22Rv1 (cell line): ENCODE data around the gene GCH1.

ENCODE experiments used
- H3K27ac ChIP-seq: fragments of 450-650 bp; 2 replicates; pipeline ENCODE4 v1.5.1; 2017
- ZFX ChIP-seq: fragments of 450-650 bp; IDR thresholded peaks from 2 replicates; pipeline ENCODE4 v1.6.1; 2017; ENCODE audit warnings: antibody characterized with exemption, borderline replicate concordance
- TF ChIP-seq, protein P1 (sequence below): fragments of 450-650 bp; IDR thresholded peaks from 2 replicates; pipeline ENCODE4 v1.5.1; 2017; ENCODE audit warnings: mild to moderate bottlenecking

Gene GCH1

DNA sequence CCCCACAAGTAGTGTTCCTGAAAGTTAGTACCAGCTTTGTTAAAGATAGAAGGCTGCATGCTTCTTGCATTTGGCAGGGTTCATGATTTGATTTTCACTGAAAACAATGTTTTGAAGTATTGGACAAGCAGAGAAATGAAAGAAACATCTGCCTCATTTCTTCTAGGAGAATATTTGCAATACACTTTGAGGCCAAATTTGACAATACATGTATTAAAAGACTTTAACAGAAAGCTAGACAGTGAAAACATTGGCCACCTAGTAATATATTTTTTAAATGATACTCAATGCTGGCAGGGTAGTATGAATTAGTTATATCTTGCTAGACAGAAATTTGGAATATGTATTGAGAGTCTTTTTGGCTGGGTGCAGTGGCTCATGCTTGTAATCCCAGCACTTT is 68.5 kb downstream of the GCH1 start:
- TF ChIP-seq ZFX: no peak
- TF ChIP-seq, protein P1, sequence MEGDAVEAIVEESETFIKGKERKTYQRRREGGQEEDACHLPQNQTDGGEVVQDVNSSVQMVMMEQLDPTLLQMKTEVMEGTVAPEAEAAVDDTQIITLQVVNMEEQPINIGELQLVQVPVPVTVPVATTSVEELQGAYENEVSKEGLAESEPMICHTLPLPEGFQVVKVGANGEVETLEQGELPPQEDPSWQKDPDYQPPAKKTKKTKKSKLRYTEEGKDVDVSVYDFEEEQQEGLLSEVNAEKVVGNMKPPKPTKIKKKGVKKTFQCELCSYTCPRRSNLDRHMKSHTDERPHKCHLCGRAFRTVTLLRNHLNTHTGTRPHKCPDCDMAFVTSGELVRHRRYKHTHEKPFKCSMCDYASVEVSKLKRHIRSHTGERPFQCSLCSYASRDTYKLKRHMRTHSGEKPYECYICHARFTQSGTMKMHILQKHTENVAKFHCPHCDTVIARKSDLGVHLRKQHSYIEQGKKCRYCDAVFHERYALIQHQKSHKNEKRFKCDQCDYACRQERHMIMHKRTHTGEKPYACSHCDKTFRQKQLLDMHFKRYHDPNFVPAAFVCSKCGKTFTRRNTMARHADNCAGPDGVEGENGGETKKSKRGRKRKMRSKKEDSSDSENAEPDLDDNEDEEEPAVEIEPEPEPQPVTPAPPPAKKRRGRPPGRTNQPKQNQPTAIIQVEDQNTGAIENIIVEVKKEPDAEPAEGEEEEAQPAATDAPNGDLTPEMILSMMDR: no peak
- H3K27ac ChIP-seq: no peak overlapping the region

DNA sequence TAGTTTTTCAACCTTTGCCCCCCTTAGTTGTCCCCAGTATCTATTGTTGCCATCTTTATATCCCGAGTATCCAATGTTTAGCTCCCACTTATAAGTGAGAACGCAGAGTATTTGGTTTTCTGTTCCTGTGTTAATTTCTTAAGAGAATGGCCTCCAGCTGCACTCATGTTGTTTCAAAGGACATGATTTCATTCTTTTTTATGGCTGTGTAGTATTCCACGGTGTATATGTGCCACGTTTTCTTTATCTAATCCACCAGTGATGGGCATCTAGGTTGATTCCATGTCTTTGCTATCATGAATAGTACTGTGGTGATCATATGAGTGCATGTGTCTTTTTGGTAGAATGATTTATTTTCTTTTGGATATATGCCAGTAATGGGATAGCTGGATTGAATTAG is 72.0 kb downstream of the GCH1 start:
- no peak overlapping the region for H3K27ac ChIP-seq
- TF ChIP-seq, protein P1: no peak
- no peak for TF ChIP-seq ZFX

DNA sequence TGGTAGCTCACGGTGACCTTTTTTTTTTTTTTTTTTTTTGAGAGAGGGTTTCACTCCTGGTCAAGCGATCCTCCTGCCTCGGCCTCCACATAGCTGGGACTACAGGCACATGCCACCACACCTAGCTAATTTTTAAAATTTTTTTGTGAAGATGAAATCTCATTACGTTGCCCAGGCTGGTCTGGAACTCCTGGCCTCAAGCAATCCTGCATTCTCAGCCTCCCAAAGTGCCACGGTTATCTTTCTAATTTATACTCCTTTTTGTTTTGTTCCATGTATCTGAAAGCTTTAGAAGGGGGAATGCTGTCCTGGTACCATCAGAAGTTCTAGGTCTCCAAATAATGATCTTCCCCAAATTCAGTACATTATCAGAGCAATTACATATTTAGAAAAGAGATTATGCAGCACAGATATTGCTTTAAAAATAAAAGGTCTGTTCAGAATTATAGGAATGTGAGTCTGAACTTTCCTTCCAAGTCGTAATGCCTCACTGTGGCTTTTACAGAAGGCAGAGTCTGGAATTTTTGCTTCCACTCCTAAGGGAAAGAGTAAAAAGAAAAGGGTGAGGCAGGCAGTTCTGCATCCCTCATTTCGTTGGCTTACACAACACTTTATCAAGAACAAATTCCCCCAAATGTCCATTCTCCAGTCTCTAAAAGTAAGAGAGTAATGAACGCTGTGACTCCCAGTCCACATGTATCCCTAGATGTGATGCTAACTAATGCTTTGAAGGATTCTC is 73.0 kb downstream of the GCH1 start:
- H3K27ac ChIP-seq: no peak overlapping the region
- TF ChIP-seq, protein P1: no peak
- no peak for TF ChIP-seq ZFX

DNA sequence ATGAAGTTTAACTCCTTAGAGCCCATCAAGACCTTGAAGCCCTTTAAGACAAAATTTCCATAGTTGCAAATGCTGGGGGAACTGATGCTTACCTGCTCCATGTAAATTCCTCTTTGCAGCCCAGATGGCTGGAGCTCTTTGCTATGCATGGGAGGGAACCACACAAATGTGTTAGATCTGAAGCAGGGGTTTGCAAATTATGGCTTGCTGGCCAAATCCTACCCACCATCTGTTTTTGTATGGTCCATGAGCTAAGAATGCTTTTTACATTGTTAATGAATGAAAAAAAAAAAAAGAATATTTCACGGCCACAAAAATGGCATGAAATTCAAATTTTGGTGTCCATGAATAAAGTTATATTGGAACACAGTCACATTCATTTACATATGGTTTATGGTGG is 74.6 kb downstream of the GCH1 start:
- no peak overlapping the region for H3K27ac ChIP-seq
- no peak for TF ChIP-seq ZFX

DNA sequence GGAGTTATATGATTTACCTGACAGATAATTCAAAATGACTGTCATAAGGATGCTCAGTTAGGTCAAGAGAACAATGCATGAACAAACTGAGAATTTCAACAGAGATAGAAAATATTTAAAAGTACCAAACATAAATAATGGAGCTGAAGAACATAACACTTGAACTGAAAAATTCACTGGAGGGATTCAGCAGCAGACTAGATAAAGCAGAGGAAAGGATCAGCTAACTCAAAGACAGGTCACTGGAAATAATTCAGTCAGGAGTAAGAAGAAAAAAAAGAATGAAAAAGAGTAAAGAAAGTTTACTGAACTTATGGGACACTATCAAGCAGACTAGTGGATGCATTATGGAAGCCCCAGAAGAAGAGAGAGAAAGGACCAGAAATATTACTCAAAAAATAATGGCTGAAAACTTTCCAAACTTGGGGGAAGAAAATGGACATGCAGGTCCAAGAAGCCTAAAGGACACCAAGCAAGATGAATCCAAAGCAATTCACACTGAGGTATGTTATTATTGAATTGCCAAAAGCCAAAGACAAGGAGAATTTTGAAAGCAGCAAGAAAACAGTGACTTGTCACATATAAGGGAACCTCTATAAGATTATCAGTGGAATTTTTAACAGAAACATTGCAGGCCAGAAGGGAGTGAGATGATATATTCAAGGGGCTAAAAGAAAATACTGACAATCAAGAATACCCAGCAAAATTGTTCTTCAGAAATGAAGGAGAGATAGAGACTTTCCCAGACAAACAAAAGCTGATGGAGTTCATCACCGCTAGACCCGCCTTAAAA is 78.7 kb downstream of the GCH1 start:
- no peak overlapping the region for H3K27ac ChIP-seq
- TF ChIP-seq ZFX: no peak
- TF ChIP-seq, protein P1: no peak

DNA sequence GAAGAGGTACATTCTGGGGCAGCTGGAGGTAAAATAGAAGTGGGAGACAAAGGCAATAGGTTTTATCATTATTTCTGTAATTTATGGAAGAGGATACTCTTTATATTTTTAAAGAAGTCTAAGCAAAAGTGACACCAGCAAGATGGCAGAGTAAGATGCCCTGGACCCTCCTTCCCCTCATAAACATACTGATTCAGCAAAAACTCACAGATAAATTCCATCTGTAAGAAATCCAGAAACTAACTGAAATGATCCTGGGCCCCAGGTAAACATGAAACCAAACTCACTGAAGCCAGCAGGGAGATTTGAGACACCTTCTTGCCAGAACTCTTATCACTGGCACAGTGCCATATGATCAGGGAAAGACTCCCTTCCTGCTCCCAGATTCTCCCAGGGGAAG is 79.9 kb downstream of the GCH1 start:
- no peak overlapping the region for H3K27ac ChIP-seq
- TF ChIP-seq, protein P1: no peak
- no peak for TF ChIP-seq ZFX

DNA sequence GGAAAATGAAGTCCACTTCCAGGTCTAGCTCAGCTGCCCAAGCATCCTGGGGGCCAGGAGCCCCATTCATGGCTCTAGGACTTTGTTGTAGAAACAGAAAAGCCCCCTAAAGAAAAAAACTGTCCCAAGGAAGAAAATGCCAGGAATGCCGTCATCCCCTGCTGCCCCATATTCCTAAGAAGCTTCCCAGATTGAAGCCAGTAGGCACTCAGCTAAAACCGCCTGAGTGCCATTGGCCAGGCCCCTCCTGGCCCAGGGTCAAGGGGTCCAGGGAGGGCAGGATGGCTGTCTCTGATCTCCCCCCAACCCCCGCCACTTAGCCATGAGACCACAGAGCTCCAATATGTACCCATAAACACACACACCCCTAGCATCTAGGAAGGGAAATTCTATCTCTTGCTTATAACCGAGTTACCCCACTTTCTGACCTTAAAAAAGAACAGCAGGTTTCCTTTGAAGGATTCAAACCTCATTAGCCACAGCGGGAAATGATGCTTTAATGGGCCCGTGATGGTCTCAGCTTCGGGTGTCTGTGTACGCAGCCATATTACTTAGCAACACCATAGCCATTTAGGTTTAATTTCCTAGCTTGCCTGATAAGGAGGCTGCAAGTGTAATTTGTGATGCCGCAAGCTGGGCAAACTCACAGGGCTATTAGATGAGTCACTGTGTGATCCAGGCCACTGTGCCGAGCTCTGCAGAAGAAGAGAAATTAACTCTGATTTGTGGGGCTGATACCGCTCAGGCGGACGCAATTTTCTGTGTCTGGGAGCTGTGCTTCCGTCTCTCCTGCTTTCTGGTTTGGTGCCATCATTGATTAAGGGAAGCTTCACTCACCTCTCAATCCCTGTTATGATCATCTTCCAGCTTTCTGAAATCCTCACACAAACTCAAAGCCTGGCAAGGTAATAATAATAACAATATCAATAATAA is 84.2 kb downstream of the GCH1 start:
- no peak for TF ChIP-seq ZFX
- TF ChIP-seq, protein P1: no peak
- H3K27ac ChIP-seq: no peak overlapping the region
